Endothelial cell (in vitro differentiated cells): ENCODE measurements around the gene ANKS3. TPM values are rescaled to one million over a fixed set of nuclear protein-coding genes. Genes with fewer than 3 reads are reported as not detected.

Experiments
- DNase-seq: peaks from one replicate; pipeline ENCODE4 v3.0.0; 2021; ENCODE audit warnings: low spot score
- H3K27ac Mint-ChIP-seq: one replicate; pipeline ENCODE4 v1.8.0; 2021; ENCODE audit warnings: mixed read lengths, inconsistent platforms; ENCODE audit not compliant: unreplicated experiment
- H3K27me3 Mint-ChIP-seq: one replicate; pipeline ENCODE4 v1.8.0; 2021; ENCODE audit warnings: mild to moderate bottlenecking, moderate library complexity, mixed read lengths, inconsistent platforms; ENCODE audit not compliant: unreplicated experiment
- H3K36me3 Mint-ChIP-seq: one replicate; pipeline ENCODE4 v1.8.0; 2021; ENCODE audit warnings: mild to moderate bottlenecking, low read depth, mixed read lengths, inconsistent platforms; ENCODE audit not compliant: unreplicated experiment
- H3K4me1 Mint-ChIP-seq: one replicate; pipeline ENCODE4 v1.8.0; 2021; ENCODE audit warnings: mild to moderate bottlenecking, mixed read lengths, inconsistent platforms; ENCODE audit not compliant: unreplicated experiment
- H3K4me3 Mint-ChIP-seq: one replicate; pipeline ENCODE4 v1.8.0; 2021; ENCODE audit warnings: mild to moderate bottlenecking, mixed read lengths, inconsistent platforms; ENCODE audit not compliant: unreplicated experiment
- H3K9me3 Mint-ChIP-seq: one replicate; pipeline ENCODE4 v1.8.0; 2021; ENCODE audit warnings: mixed read lengths, inconsistent platforms; ENCODE audit not compliant: unreplicated experiment
- total RNA-seq: library from RNA; stranded (reverse); fragmentation: NEBNext Ultra II Directional; extraction: Animal tissue kit (Norgen Biotek cat#: 25700); gene quantifications from one replicate; pipeline ENCODE4 v1.2.1, GENCODE V29; 2021; ENCODE audit not compliant: unreplicated experiment
- TF ChIP-seq, protein P1 (sequence below): fragments of 200-600 bp; sonication (generic); IDR thresholded peaks from one replicate; pipeline ENCODE4 v1.5.0; 2021; ENCODE audit warnings: antibody characterized with exemption; ENCODE audit not compliant: unreplicated experiment

The ANKS3 gene
- total RNA-seq, 1 donor from 2014 or later: 15.6 TPM

GRCh38 chr16:4769306-4769638 is 35.2 kb upstream of the ANKS3 start:
- TF ChIP-seq, protein P1, sequence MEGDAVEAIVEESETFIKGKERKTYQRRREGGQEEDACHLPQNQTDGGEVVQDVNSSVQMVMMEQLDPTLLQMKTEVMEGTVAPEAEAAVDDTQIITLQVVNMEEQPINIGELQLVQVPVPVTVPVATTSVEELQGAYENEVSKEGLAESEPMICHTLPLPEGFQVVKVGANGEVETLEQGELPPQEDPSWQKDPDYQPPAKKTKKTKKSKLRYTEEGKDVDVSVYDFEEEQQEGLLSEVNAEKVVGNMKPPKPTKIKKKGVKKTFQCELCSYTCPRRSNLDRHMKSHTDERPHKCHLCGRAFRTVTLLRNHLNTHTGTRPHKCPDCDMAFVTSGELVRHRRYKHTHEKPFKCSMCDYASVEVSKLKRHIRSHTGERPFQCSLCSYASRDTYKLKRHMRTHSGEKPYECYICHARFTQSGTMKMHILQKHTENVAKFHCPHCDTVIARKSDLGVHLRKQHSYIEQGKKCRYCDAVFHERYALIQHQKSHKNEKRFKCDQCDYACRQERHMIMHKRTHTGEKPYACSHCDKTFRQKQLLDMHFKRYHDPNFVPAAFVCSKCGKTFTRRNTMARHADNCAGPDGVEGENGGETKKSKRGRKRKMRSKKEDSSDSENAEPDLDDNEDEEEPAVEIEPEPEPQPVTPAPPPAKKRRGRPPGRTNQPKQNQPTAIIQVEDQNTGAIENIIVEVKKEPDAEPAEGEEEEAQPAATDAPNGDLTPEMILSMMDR: no peak
- Mint-ChIP-seq H3K27ac (no peak overlapping the region), H3K4me3 (peak overlapping the region; percentile 88), H3K4me1 (peaks cover 15% of the 10 kb centered on the region), H3K36me3 (peaks cover 4% of the 10 kb centered on the region), H3K9me3 (no peaks in the 10 kb centered on the region), H3K27me3 (peaks cover 7% of the 10 kb centered on the region)
- DNase-seq: no peak

- H3K27me3 Mint-ChIP-seq: peaks cover 6% of the 10 kb centered on the region
- peak; percentile 100 for DNase-seq
Measured at GRCh38 chr16:4768549-4769305, 34.7 kb upstream of the ANKS3 start.

GRCh38 chr16:4767872-4768548 is 33.9 kb upstream of the ANKS3 start:
- TF ChIP-seq, protein P1: no peak
- no peaks in the 10 kb centered on the region for H3K9me3 Mint-ChIP-seq

More at GRCh38 chr16:4768549-4769305, 34.7 kb upstream of the ANKS3 start:
- TF ChIP-seq, protein P1: no peak
- peak overlapping the region; percentile 88 for H3K4me3 Mint-ChIP-seq
- peaks cover 7% of the 10 kb centered on the region for H3K36me3 Mint-ChIP-seq
- no peaks in the 10 kb centered on the region for H3K9me3 Mint-ChIP-seq
- H3K27ac Mint-ChIP-seq: peak overlapping the region; percentile 94
- H3K4me1 Mint-ChIP-seq: peaks cover 15% of the 10 kb centered on the region

GRCh38 chr16:4766875-4767628 is 33.0 kb upstream of the ANKS3 start, which contains the start of gene ZNF500:
Gene ZNF500, minus strand, starts transcription at chr16:4767162. Its CDS starts 1,184 bp downstream, at chr16:4765978.
- H3K9me3 Mint-ChIP-seq: no peaks in the 10 kb centered on the region
- peaks cover 15% of the 10 kb centered on the region for H3K4me1 Mint-ChIP-seq
- peak within 1 kb of the TSS; percentile 96 for H3K4me3 Mint-ChIP-seq
- TF ChIP-seq, protein P1: no peak
- H3K27ac Mint-ChIP-seq: peak within 1 kb of the TSS; percentile 94
- peaks cover 6% of the 10 kb centered on the region for H3K27me3 Mint-ChIP-seq
- peak; percentile 100 for DNase-seq
- peaks cover 22% of the 10 kb centered on the region for H3K36me3 Mint-ChIP-seq

More at GRCh38 chr16:4767872-4768548, 33.9 kb upstream of the ANKS3 start:
- Mint-ChIP-seq H3K27me3 (peaks cover 6% of the 10 kb centered on the region), H3K4me3 (peak overlapping the region; percentile 88), H3K4me1 (peaks cover 15% of the 10 kb centered on the region), H3K27ac (peak overlapping the region; percentile 94), H3K36me3 (peaks cover 13% of the 10 kb centered on the region)
- no peak for DNase-seq
